Measurements from ENCODE around the gene GARIN5A. TPM values are rescaled to one million over a fixed set of nuclear protein-coding genes. Genes with fewer than 3 reads are reported as not detected.
"Not testable (repeated sequence)": the region's sequence is repeated elsewhere in the genome, so short reads cannot be mapped to it uniquely, and the experiment has no call there.

GARIN5A gene
- total RNA-seq, 1 donor from 2014 or later: 3.8 TPM

DNA sequence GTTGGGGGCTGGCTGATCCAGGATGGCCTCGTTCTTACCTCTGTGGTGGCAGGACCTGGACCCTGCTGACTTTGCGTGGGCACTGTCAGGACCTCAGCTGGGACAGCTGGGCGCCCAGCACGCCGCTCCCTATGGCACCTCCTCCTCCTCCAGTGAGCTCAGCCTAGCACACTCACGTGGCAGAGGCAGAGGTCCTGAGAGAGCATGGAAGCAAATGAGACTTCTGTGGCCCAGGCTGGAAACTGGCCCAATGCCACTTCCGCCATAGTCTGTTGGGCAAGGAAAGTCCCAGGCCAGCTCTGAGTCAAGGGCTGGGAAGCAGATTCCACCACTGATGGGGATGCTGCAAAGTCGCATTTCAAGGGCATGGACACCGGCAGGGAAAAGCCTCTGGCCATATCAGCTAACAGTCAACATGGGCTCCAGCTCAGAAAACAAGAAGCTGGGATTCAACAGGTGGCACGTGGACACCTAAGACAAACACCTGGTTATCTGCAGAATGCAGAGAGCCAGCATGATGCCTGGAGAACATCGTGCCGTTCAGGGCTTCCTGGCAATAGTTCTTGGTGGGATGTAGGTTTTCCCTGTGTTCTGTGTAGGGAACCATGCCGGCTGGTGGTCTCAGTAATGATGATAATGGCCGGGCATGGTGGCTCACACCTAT, 27.3 kb downstream of the GARIN5A start:
- DNase-seq: no peak

GRCh38 chr19:50447750-50448149, 28.9 kb downstream of the GARIN5A start:
- H3K9me3 ChIP-seq: no peaks in the 10 kb centered on the region
- H3K36me3 ChIP-seq: no peaks in the 10 kb centered on the region
- TF ChIP-seq CTCF (IDR thresholded peaks at IDR 0.05): no peak
- ATAC-seq: no peak
- H3K27ac ChIP-seq: no peak overlapping the region
- H3K4me1 ChIP-seq: no peaks in the 10 kb centered on the region
- H3K27me3 ChIP-seq: peaks cover 6% of the 10 kb centered on the region
- no peak overlapping the region for H3K4me3 ChIP-seq
- intact Hi-C loops (cut with DNase I): no loop called here
- no peak for DNase-seq

More for the DNA sequence above, 27.3 kb downstream of the GARIN5A start:
- ATAC-seq: no peak
- intact Hi-C loops (cut with DNase I): no loop called here
- Histone ChIP-seq H3K4me1 (no peaks in the 10 kb centered on the region), H3K9me3 (no peaks in the 10 kb centered on the region), H3K4me3 (no peak overlapping the region), H3K27ac (no peak overlapping the region), H3K36me3 (no peaks in the 10 kb centered on the region), H3K27me3 (peaks cover 6% of the 10 kb centered on the region)
- TF ChIP-seq CTCF (IDR thresholded peaks at IDR 0.05): no peak

- H3K27ac ChIP-seq: no peak overlapping the region
- H3K27me3 ChIP-seq: peaks cover 6% of the 10 kb centered on the region
- ATAC-seq (no peak), DNase-seq (no peak)
- intact Hi-C loops (cut with DNase I): no loop called here
- no peak for TF ChIP-seq CTCF (IDR thresholded peaks at IDR 0.05)
- no peaks in the 10 kb centered on the region for H3K36me3 ChIP-seq
- no peaks in the 10 kb centered on the region for H3K4me1 ChIP-seq
- no peaks in the 10 kb centered on the region for H3K9me3 ChIP-seq
- H3K4me3 ChIP-seq: no peak overlapping the region
Observed at GRCh38 chr19:50447053-50447452, 29.6 kb downstream of the GARIN5A start.

- no peaks in the 10 kb centered on the region for H3K36me3 ChIP-seq
- H3K4me3 ChIP-seq: no peak overlapping the region
- ATAC-seq (no peak), DNase-seq (no peak)
- TF ChIP-seq CTCF (IDR thresholded peaks at IDR 0.05): no peak
- H3K27me3 ChIP-seq: no peaks in the 10 kb centered on the region
- H3K9me3 ChIP-seq: no peaks in the 10 kb centered on the region
- no peaks in the 10 kb centered on the region for H3K4me1 ChIP-seq
- intact Hi-C loops (cut with DNase I): no loop called here
- no peak overlapping the region for H3K27ac ChIP-seq
Observed at GRCh38 chr19:50444059-50444458, 32.6 kb downstream of the GARIN5A start.

- H3K4me3 ChIP-seq; H3K9me3 ChIP-seq; H3K36me3 ChIP-seq; ATAC-seq; H3K4me1 ChIP-seq; DNase-seq; H3K27ac ChIP-seq; intact Hi-C loops (cut with DNase I); H3K27me3 ChIP-seq: not testable (repeated sequence)
Observed at GRCh38 chr19:50439130-50439529, 37.5 kb downstream of the GARIN5A start.

- intact Hi-C loops (cut with DNase I): no loop called here
- DNase-seq: no peak
- H3K4me3 ChIP-seq: no peak overlapping the region
- no peaks in the 10 kb centered on the region for H3K36me3 ChIP-seq
- no peaks in the 10 kb centered on the region for H3K27me3 ChIP-seq
- no peaks in the 10 kb centered on the region for H3K9me3 ChIP-seq
- no peak for ATAC-seq
- H3K4me1 ChIP-seq: no peaks in the 10 kb centered on the region
- H3K27ac ChIP-seq: no peak overlapping the region
- no peak for TF ChIP-seq CTCF (IDR thresholded peaks at IDR 0.05)
Observed at GRCh38 chr19:50437862-50438449, 38.7 kb downstream of the GARIN5A start.

Data from upper lobe of right lung (tissue), 1 donor.